Measurements from ENCODE around the gene UGDH. TPM values are rescaled to one million over a fixed set of nuclear protein-coding genes. Genes with fewer than 3 reads are reported as not detected.
"Not testable (repeated sequence)": the region's sequence is repeated elsewhere in the genome, so short reads cannot be mapped to it uniquely, and the experiment has no call there.

The UGDH gene
- total RNA-seq, 3 donors from 2014 or later, result 148 to 352 (median 263) TPM

DNA sequence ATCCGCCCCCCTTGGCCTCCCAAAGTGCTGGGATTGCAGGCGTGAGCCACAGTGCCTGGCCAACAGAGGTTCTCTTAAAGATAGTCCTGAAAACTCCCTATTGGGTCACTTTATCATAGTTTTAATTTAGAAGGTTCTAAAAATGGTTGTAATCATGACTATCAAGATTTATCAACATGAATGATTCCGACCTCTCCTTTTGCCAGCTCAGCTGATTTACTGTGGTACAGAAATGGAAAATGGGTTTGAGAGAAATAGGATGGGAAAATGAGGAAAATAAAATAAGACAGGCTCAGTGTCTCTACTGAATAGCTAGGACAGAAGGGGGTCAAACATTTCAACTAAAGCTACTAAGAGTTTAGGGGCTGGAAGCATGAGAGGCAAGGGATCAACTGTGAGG lies 28.2 kb upstream of the UGDH start:
- intact Hi-C loops (cut with DNase I, micrococcal nuclease), result no loop called here
- H3K36me3 ChIP-seq (ENCODE audit: low read depth), result no peaks in the 10 kb centered on the region
- no peaks in the 10 kb centered on the region for H3K9me3 ChIP-seq
- no peak overlapping the region for H3K4me3 ChIP-seq
- TF ChIP-seq, protein P1, sequence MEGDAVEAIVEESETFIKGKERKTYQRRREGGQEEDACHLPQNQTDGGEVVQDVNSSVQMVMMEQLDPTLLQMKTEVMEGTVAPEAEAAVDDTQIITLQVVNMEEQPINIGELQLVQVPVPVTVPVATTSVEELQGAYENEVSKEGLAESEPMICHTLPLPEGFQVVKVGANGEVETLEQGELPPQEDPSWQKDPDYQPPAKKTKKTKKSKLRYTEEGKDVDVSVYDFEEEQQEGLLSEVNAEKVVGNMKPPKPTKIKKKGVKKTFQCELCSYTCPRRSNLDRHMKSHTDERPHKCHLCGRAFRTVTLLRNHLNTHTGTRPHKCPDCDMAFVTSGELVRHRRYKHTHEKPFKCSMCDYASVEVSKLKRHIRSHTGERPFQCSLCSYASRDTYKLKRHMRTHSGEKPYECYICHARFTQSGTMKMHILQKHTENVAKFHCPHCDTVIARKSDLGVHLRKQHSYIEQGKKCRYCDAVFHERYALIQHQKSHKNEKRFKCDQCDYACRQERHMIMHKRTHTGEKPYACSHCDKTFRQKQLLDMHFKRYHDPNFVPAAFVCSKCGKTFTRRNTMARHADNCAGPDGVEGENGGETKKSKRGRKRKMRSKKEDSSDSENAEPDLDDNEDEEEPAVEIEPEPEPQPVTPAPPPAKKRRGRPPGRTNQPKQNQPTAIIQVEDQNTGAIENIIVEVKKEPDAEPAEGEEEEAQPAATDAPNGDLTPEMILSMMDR (IDR thresholded peaks at IDR 0.05), result no peak
- DNase-seq (no peak), ATAC-seq (no peak)
- H3K4me1 ChIP-seq (ENCODE audit: low read depth), result peaks cover 6% of the 10 kb centered on the region

DNA sequence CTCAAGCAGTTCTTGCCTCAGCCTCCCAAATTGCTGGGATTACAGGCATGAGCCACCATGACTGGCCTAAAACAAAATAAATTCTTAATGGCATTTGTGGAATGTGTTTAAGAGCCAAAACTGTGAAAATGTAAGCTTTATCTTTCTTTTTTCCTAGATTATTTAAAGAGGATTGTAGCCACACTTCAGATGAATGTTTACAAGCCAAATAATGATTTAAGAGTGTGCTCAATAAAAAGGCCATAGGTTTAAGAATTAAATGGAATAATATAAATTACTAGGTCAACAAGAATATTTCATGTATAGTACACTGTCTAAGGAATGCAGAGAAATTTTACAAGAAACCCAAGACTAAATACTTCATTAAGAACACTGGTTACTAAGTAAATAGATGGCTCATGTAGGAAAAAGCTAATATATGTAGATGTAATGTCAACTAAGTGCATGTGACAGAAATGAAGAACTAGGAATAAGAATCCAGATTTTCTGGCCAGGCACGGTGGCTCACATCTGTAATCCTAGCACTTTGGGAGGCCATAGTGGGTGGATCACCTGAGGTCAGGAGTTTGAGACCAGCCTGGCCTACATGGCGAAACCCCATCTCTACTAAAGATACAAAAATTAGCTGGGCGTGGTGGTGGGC lies 21.3 kb upstream of the UGDH start:
- Histone ChIP-seq H3K4me1 (ENCODE audit: low read depth) (peaks cover 10% of the 10 kb centered on the region), H3K36me3 (ENCODE audit: low read depth) (no peaks in the 10 kb centered on the region), H3K9me3 (no peaks in the 10 kb centered on the region), H3K4me3 (no peak overlapping the region)
- intact Hi-C loops (cut with DNase I, micrococcal nuclease), result no loop called here
- TF ChIP-seq, protein P1 (IDR thresholded peaks at IDR 0.05), result no peak
- ATAC-seq, result no peak
- no peak for DNase-seq

DNA sequence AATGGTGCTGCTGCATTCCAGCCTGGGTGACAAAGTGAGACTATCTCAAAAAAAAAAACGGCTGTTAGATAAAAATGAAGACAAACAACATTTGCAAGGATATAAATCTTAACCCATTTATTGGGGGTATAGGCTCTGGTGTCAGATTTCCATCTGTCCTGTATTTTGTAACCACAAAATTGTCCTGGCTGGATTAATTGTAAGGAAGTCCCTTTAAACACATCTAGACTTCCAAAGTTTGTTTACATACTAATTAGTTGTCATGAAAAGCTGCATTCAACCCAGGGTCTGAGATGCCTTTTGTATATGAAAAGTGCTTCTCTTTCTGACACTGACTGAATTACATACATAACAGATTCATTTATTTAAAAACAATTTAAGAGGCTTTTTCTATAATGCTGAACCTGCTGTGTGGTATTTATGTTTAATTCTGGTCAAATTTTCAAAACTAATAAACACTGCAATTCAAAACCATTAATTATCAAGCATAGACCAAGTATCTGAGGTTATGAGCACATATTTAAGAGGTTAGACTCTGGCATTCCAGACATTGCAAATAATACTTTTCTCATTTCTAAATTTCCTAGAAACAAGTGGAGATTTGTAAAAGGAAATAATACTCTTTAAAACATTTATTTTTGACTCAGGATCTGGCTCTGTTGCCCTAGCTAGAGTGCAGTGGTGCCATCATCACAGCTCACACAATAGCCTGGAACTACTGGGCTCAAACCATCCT lies 17.5 kb upstream of the UGDH start:
- Histone ChIP-seq H3K4me1 (ENCODE audit: low read depth) (peaks cover 10% of the 10 kb centered on the region), H3K4me3 (no peak overlapping the region), H3K36me3 (ENCODE audit: low read depth) (no peaks in the 10 kb centered on the region), H3K9me3 (no peaks in the 10 kb centered on the region)
- ATAC-seq (peak; percentile 18), DNase-seq (no peak)
- TF ChIP-seq, protein P1 (IDR thresholded peaks at IDR 0.05), result no peak
- intact Hi-C loops (cut with DNase I, micrococcal nuclease), result no loop called here

DNA sequence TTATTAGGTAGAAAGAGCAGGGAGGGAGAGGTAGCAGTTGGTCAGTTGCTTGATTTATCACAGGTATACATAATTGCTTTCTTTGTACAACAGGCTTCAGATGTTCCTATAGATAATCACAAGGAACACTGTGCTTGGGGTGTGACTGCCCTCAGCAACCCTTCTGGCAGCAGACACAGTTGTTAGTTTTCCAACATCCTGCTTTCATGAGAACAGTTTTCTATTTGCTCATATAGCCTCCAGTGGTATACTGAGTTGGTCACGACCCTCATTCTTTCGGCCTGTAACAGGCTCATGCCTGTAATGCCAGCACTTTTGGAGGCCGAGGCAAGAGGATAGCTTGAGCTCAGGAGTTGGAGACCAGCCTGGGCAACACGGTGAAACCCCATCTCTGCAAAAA lies 16.8 kb upstream of the UGDH start:
- H3K4me3 ChIP-seq; DNase-seq; H3K9me3 ChIP-seq; H3K36me3 ChIP-seq (ENCODE audit: low read depth); intact Hi-C loops (cut with DNase I, micrococcal nuclease): not testable (repeated sequence)
- peaks cover 10% of the 10 kb centered on the region for H3K4me1 ChIP-seq (ENCODE audit: low read depth)
- ATAC-seq, result peak; percentile 53

DNA sequence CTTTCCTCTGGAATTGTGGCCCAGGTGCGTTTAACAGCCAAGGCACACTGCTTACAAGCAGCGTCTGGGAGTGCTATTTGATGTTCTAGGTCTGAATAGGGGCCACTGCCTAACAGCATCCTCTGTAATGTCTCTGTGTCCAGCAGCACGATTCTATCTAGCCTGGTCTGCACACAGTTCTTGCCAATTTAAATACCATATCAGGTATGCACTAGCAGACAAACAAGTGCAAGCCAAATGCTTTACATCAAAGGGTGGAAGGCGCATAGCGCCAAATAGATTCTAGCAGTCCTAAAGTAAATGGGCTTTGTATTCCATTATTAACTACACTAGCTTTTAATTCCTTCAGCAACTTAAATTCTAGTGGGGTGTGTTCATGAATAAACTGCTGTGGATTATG lies 15.8 kb upstream of the UGDH start:
- Histone ChIP-seq H3K36me3 (ENCODE audit: low read depth) (no peaks in the 10 kb centered on the region), H3K4me3 (no peak overlapping the region), H3K9me3 (no peaks in the 10 kb centered on the region), H3K4me1 (ENCODE audit: low read depth) (peaks cover 10% of the 10 kb centered on the region)
- intact Hi-C loops (cut with DNase I, micrococcal nuclease), result no loop called here
- TF ChIP-seq, protein P1 (IDR thresholded peaks at IDR 0.05), result no peak
- ATAC-seq (peak; percentile 21), DNase-seq (no peak)

DNA sequence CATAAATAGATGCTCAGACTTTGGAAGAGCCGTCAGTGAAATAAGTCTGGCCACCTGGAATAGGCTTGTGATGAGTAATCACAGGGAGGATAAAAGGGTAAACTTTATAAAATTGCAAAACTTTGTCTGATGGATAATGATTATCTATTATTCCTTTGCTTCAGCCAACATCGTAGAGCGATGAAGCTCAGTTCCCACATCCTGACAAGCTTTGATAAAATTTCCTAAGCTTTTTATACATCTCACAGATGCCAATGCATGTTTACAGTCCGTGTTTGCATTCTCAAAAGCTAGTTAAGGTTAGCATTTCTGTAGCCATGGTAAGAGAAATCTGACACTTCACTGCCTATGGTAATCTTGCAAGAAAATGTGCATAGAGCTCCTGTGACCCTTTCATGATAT lies 15.4 kb upstream of the UGDH start:
- Histone ChIP-seq H3K36me3 (ENCODE audit: low read depth) (no peaks in the 10 kb centered on the region), H3K4me1 (ENCODE audit: low read depth) (peaks cover 10% of the 10 kb centered on the region), H3K9me3 (no peaks in the 10 kb centered on the region), H3K4me3 (no peak overlapping the region)
- TF ChIP-seq, protein P1 (IDR thresholded peaks at IDR 0.05), result no peak
- ATAC-seq (peak; percentile 48), DNase-seq (no peak)
- intact Hi-C loops (cut with DNase I, micrococcal nuclease), result no loop called here
